Neutrophil (primary cell): ENCODE data around the gene GABRB2.

ENCODE experiments used
- H3K27ac ChIP-seq: fragments of 200-600 bp; sonication (generic); 2 replicates; pipeline ENCODE4 v1.5.1; 2016; ENCODE audit warnings: mild to moderate bottlenecking, moderate library complexity
- H3K27me3 ChIP-seq: fragments of 200-600 bp; sonication (generic); 2 replicates; pipeline ENCODE4 v1.6.0; 2016; ENCODE audit warnings: mild to moderate bottlenecking
- H3K36me3 ChIP-seq: fragments of 200-600 bp; sonication (generic); 2 replicates; pipeline ENCODE4 v1.5.1; 2017
- H3K4me1 ChIP-seq, 2 experiments: fragments of 200-600 bp in 1 of 2; sonication (generic) in 1 of 2; 1 replicate in 1 of 2; 2 replicates in 1 of 2; pipeline versions ENCODE4 v1.5.1 to v1.6.1; 2013 to 2016; ENCODE audit warnings: low read depth in 1 of 2, low read length in 1 of 2, mild to moderate bottlenecking in 1 of 2, moderate library complexity in 1 of 2; ENCODE audit not compliant: control insufficient read depth in 1 of 2, insufficient read depth in 1 of 2
- H3K4me3 ChIP-seq, 2 experiments: fragments of 200-600 bp in 1 of 2; sonication (generic) in 1 of 2; 1 replicate in 1 of 2; 2 replicates in 1 of 2; pipeline ENCODE4 v1.5.1; 2013 to 2016; ENCODE audit warnings: low read depth in 1 of 2, low read length in 1 of 2, mild to moderate bottlenecking in 1 of 2, moderate library complexity in 1 of 2
- H3K9me3 ChIP-seq: fragments of 200-600 bp; sonication (generic); 2 replicates; pipeline ENCODE4 v1.5.1; 2016
- TF ChIP-seq, protein P1 (sequence below): fragments of 200-600 bp; sonication (generic); IDR thresholded peaks from 2 replicates; pipeline ENCODE4 v1.5.1; 2016; ENCODE audit warnings: antibody characterized with exemption

Gene GABRB2

DNA sequence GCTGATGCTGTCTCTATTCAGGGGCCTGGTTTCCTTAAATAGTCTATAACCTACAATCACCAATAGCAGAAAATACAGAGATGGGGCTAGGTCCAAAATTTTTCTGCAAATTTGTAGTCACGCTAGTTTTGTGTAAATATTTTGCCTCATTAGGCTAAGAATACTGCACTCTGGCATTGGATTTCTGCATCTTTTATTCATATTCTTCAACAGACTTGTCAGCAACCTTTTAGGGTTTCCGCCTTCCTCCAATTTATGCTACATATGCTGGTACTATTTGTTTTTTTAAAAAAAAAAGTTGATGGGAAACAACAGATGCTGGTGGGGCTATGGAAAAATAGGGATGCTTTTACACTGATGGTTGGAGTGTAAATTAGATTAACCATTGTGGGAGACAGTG, 202.3 kb downstream of the GABRB2 start:
- no peaks in the 10 kb centered on the region for H3K4me1 ChIP-seq
- no peaks in the 10 kb centered on the region for H3K9me3 ChIP-seq
- no peaks in the 10 kb centered on the region for H3K27me3 ChIP-seq
- TF ChIP-seq, protein P1, sequence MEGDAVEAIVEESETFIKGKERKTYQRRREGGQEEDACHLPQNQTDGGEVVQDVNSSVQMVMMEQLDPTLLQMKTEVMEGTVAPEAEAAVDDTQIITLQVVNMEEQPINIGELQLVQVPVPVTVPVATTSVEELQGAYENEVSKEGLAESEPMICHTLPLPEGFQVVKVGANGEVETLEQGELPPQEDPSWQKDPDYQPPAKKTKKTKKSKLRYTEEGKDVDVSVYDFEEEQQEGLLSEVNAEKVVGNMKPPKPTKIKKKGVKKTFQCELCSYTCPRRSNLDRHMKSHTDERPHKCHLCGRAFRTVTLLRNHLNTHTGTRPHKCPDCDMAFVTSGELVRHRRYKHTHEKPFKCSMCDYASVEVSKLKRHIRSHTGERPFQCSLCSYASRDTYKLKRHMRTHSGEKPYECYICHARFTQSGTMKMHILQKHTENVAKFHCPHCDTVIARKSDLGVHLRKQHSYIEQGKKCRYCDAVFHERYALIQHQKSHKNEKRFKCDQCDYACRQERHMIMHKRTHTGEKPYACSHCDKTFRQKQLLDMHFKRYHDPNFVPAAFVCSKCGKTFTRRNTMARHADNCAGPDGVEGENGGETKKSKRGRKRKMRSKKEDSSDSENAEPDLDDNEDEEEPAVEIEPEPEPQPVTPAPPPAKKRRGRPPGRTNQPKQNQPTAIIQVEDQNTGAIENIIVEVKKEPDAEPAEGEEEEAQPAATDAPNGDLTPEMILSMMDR, result no peak
- no peaks in the 10 kb centered on the region for H3K36me3 ChIP-seq
- no peak overlapping the region for H3K27ac ChIP-seq
- H3K4me3 ChIP-seq, result no peak overlapping the region

DNA sequence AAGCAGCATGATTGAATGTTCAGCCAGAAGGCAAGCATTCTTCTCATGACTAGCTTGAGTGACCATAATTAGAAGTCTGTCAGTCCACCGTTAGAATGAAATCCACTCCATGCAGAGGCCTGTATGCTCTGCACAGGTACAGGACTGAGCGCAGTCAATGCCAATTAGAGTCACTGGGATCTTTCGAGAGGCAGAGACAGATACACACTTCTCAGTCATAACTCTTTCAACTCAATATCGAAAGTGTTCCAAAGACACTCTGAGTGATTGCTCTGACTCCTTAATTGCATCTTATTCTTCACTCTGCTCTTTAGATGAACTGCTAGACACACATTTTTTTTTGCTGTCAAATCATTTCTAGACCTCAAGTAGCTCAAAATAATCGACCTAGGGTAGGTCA, 203.6 kb downstream of the GABRB2 start:
- no peak overlapping the region for H3K27ac ChIP-seq
- H3K27me3 ChIP-seq, result no peaks in the 10 kb centered on the region
- no peaks in the 10 kb centered on the region for H3K9me3 ChIP-seq
- no peaks in the 10 kb centered on the region for H3K36me3 ChIP-seq
- no peaks in the 10 kb centered on the region for H3K4me1 ChIP-seq
- no peak overlapping the region for H3K4me3 ChIP-seq
- TF ChIP-seq, protein P1, result no peak

DNA sequence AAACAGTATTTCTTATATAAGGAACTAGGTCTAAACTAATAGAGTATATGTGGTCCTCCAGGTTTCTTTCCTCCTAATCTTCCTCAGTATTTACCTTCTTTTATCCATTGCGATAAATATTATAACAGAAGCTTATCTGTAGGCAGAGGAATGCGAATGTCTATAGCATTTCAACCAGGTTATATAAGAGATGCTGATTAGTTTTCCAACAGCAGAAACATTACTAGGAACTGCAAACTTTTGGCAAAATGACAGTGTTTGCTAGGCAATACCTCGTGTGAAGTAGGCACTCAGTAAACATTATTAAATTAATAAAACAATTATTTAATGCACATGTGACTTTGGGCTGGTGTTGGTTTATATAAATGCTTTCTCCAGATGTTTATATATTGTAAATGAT, 206.5 kb downstream of the GABRB2 start:
- H3K27ac ChIP-seq, result no peak overlapping the region
- no peaks in the 10 kb centered on the region for H3K36me3 ChIP-seq
- no peaks in the 10 kb centered on the region for H3K9me3 ChIP-seq
- H3K27me3 ChIP-seq, result no peaks in the 10 kb centered on the region
- H3K4me3 ChIP-seq, result no peak overlapping the region
- TF ChIP-seq, protein P1, result no peak
- no peaks in the 10 kb centered on the region for H3K4me1 ChIP-seq

DNA sequence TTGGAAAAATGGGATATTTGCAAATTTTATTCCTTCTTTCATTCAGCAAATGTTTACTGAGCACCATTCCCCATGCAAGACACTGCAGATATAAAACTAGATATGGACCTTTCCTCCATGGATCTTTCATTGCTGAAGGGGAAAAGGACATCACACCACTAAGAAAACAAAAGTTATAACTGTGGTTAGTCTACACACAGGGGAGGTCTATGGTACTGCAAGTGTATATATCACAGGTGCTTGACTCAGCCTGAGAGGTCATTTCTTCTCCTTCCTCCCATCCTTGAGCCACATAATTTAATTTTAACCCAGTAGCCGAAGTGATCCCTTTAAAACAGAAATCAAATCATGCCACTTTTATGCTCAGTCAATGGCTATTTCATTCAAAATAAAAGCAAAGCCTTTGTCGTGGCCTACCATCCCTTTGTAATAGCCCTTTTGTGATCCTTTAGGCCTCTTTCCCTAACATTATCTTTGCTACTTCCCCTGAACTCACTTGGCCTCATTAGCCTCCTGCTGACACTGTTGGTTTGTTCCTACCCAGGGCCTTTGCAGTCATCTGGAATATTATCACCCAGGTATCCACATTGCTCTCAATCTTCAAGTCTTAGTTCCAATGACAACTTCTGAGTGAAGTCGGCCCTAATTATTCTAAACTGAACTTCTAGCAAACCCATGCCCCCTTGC, 213.2 kb downstream of the GABRB2 start:
- TF ChIP-seq, protein P1, result no peak
- no peaks in the 10 kb centered on the region for H3K36me3 ChIP-seq
- H3K27ac ChIP-seq, result no peak overlapping the region
- no peaks in the 10 kb centered on the region for H3K9me3 ChIP-seq
- no peak overlapping the region for H3K4me3 ChIP-seq
- H3K4me1 ChIP-seq, result no peaks in the 10 kb centered on the region
- H3K27me3 ChIP-seq, result no peaks in the 10 kb centered on the region

DNA sequence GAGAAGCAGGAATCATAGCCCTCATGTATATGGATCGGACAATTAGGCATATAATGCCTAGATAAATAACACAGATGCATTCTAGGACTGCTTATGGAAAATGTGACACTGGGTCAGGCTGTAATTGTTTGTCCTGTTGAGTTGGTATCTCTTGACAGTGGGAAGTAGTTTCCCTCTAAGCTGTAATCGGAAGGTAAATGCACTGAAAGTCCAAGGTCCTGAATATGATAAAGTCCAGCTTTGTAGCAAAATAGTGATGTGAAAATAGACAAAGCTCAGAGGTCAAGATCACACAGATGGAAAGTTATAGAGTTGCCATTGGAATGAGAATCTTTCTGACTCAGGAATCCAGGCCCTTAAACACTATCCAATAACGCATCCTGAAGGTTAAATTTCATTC, 214.2 kb downstream of the GABRB2 start:
- TF ChIP-seq, protein P1, result no peak
- H3K27ac ChIP-seq, result no peak overlapping the region
- no peaks in the 10 kb centered on the region for H3K27me3 ChIP-seq
- H3K36me3 ChIP-seq, result no peaks in the 10 kb centered on the region
- no peaks in the 10 kb centered on the region for H3K9me3 ChIP-seq
- no peak overlapping the region for H3K4me3 ChIP-seq
- H3K4me1 ChIP-seq, result no peaks in the 10 kb centered on the region

DNA sequence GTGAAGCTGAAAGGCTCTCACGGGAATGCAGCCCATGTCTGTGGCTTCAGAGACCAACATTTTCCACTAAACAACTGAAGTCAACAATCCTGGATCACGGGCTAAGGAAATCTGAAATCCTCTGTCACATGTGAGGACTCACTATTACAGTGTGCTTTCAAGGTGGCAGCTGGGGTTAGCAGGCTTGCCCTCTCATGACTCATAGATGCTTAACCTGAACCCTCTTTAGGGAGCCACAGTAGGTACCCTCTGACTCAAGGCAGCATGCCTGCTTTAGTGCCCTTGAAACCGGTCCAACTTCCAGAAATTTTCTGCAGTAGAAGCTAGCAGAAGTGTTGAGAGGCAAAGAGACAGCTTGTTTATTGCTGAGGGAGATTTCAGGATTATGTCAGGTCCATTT, 232.5 kb downstream of the GABRB2 start:
- TF ChIP-seq, protein P1, result no peak
- H3K4me3 ChIP-seq, result no peak overlapping the region
- no peaks in the 10 kb centered on the region for H3K9me3 ChIP-seq
- H3K27me3 ChIP-seq, result no peaks in the 10 kb centered on the region
- H3K4me1 ChIP-seq, result no peaks in the 10 kb centered on the region
- no peaks in the 10 kb centered on the region for H3K36me3 ChIP-seq
- H3K27ac ChIP-seq, result no peak overlapping the region
